HG03520 (cell line): ENCODE data around the gene ATP11A.

Experiments used
- ATAC-seq: cut with Tn5 transposase; IDR thresholded peaks from one replicate; pipeline ENCODE4 v1.9.1; 2021; ENCODE audit warnings: mild to moderate bottlenecking, moderate library complexity; ENCODE audit not compliant: unreplicated experiment

The ATP11A gene

GRCh38 chr13:112689303-112690245, at the start of gene ATP11A:
Gene ATP11A, plus strand, starts transcription at chr13:112690038. Its CDS starts 379 bp downstream, at chr13:112690417.
- ATAC-seq, result peak; percentile 69

GRCh38 chr13:112641456-112642089, 48.3 kb upstream of the ATP11A start:
- no peak for ATAC-seq

- no peak for ATAC-seq
Observed at GRCh38 chr13:112642090-112642460, 47.8 kb upstream of the ATP11A start.

DNA sequence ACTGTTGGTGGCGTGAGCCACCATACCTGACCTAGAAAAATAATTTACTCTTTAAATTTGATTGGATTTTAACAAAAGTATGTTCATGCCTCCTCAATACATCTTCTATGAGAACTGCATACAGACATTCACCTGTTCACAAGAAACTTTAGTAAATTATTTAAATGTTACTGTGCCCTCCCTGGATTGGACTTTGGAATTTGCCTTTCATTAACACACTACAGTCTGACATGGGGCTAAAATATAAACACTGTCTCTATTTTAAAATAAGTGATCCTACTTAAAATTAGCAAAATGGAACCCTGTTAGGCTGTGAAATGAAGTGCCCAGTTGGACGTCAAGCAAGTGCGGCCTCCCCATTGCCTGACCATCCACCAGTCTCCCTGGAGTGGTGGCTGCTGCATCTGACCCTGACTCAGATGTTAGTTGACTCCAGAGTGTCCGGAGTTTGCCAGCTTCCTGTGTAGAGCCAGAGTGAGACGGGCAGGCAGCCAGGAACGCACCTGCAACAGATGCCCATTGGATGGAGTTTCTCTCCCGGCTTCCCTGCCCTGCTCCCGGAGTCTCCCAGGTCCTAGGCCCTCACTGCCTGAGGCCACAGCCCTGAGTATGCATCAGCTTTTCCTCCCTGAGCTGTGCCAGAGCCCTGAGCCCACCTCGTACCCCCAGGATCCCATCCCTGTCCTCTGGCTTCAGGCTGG, 45.9 kb upstream of the ATP11A start:
- no peak for ATAC-seq

- ATAC-seq, result no peak
Observed at GRCh38 chr13:112645327-112645914, 44.4 kb upstream of the ATP11A start.

GRCh38 chr13:112647256-112647655, 42.6 kb upstream of the ATP11A start:
- ATAC-seq, result no peak

- ATAC-seq, result no peak
Observed at GRCh38 chr13:112648101-112648500, 41.7 kb upstream of the ATP11A start.

DNA sequence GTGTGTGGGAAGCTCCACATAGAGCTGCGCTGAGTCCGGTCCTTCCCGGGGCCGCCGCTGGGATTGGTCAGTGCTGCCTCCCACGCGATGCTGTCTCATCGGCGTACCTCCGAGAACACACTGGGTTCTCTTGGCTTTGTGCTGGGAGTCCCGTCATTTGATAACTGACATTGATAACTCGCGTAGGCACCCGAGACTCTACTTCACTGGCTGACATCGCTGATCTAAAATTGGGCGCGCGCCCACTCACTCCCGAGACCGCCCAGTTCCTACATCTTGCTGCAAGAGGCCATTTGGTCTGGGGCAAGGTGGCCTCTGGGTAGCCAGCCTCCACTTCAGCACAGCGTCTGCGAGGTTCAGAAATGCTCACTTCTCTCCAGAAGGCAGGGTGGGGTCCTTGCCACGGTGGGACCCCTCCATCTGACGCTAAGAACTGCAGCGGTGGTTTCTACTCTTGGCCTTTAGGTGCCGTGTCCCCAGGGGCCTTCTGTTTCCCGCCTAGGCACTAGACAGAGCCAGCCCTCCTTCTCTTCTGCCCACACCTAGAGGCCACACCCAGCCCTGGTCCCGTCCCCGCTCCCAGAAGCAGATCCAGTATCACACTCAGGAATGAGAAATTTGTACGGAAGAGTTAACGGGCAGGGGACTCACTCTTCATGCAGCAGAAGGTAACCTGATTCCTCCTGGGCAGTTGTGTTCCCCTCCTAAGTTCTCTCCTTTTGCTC, 40.7 kb upstream of the ATP11A start:
- ATAC-seq, result no peak

DNA sequence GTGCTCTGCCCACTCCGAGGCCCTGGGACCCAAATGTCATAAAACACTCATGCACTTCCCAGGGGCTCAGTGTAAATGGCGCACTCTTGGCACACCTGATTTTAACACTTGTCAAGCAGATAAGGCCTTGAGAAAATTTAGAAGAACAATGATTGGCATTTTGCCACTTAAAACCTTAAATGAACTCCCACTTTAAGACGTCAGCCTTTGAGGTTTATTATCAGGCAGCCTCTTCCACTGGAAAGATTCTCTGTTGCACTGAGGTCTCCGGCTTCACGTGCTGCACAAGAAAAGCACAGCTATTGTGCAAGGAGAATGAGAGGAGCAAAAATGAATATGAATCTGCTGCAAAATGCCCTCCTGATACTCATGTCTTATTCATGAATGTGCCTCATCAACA, 38.5 kb upstream of the ATP11A start:
- no peak for ATAC-seq

GRCh38 chr13:112651750-112652511, 37.9 kb upstream of the ATP11A start:
- ATAC-seq, result no peak

- no peak for ATAC-seq
Observed at GRCh38 chr13:112652512-112653070, 37.2 kb upstream of the ATP11A start.

- no peak for ATAC-seq
Observed at GRCh38 chr13:112653071-112653470, 36.8 kb upstream of the ATP11A start.

- ATAC-seq, result no peak
Observed at GRCh38 chr13:112655913-112656312, 33.9 kb upstream of the ATP11A start.

DNA sequence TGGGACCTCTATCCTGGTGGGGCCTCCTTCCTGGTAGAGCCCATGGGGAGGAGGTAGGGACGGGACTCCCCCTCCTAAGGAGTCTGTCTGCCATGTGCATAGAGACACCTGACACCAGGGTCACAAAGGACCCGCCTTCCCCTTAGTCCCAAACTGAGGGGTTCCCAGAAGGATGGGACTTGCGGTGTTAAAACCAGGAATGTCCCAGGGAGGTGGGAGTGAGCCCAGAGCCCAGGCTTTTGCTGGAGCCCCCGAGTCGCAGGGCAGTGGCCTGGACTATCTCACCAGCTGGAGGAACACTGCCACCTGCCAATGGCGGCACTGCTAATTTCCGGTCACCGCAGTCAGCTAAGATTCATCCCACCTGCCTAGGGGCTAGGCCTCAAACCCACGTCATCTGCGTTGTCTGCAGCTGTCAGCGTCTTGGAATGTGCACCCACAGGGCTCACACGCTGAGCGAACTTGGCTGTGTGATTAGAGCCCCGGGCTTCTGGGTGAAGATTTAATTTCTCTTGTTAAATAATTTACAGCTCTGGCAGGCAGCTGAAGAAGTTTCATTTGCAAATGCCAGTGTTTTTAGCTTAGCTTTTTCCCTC, 31.9 kb upstream of the ATP11A start:
- ATAC-seq, result no peak

DNA sequence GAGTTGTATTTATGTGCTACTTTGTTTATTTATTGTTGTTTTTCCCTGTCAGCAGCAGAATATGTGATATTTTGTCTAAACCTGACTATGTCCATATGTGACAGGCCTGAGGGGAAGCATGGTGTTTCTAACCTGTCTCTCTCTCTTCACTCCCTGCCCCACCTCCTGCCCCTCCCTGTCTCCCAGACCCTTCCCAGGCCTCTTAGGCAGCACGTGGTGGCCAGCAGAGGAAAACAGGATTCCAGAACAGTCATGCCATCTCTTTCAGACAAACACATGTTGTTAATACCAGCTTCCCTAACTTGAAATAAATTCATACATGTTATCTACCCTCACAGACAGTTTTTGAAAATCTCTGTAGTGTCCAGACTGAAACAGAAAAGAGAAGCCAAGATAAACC, 31.0 kb upstream of the ATP11A start:
- ATAC-seq, result no peak

- no peak for ATAC-seq
Observed at GRCh38 chr13:112661291-112661690, 28.5 kb upstream of the ATP11A start.

DNA sequence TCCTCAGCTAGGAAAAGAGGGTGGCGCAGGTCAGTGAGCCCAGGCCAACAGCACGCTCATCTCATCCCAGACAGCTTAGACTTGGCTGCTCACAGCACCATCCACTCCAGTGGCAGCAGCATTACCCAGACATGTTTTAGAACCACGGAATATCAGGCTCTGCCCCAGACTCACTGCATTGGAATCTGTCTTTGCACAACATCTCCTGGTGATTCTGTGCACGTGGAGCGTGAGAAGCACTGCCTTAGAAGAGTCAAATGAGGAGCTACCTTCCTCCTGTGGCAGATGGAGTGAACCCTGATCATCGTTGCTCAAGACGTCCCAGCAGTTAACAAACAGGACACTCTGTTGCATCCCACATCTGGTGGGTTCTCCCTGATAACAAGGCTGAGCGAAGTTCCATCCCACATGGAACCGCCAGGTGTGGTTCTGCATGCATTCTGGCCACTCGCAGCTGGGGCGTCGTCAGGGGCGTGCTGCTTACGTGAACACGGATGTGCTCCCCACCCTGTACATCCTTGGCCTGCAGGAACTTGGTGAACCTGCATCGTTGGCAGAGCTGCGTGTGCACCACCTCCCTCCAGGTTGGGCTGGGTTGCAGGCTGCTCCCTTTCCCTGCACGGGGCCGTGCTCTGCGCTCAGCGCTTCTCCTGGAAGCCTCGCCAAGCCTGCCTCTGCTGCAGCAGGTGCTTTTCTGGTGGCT, 25.2 kb upstream of the ATP11A start:
- ATAC-seq, result no peak

DNA sequence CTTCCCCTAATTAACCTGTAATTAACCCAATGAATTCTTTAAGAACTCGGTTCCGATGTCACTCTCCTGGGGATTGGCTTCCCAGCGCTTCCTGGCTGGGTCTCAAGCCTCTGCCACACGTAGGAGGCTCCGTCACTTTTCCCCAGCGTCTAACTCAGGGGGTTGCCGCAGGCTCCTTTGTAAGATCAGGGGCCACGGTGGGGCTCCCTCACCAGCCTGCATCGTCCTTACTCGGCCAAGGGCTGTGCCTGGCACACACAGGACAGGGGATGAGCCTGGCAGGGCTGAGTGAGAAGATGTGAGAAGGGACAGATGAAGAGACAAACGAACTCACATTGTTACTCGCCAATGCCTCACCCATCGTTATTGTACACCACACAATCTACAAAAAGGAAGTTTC, 20.9 kb upstream of the ATP11A start:
- ATAC-seq, result no peak
